Prostate gland (tissue), 2 donors: Measurements from ENCODE around the gene TARS3.

Experiments
- POLR2A ChIP-seq: fragments of 450-650 bp; IDR thresholded peaks from one replicate; pipeline ENCODE4 v1.6.1; 2016; ENCODE audit warnings: antibody characterized with exemption, mild to moderate bottlenecking
- TF ChIP-seq, protein P1 (sequence below), 4 experiments: fragments of 200-600 bp in 2 of 4; fragments of 450-650 bp in 2 of 4; sonication (generic) in 2 of 4; IDR thresholded peaks; 1 replicate in 3 of 4; 2 replicates in 1 of 4; pipeline ENCODE4 v1.5.1; 2016 to 2019; ENCODE audit warnings: antibody characterized with exemption in 4 of 4, mild to moderate bottlenecking in 2 of 4, moderate library complexity in 2 of 4

DNA sequence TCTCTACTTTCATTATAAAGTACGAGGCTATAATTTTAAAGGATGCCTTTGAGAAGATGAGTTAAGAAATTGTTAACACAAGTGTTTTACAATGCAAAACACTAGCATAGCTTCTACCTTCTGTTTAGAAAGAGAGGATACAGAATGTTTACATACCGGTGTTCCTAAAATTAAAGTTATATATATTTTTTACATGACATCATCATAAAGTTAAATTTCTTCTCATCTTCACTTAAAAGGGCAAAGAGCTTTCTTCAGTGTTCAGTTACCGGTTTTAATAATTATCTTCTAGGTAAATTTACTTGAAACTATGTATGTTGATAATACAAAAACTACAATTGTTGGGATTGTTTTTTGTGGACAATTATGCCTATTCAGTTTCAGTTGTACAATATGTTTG lies 39.4 kb downstream of the TARS3 start:
- TF ChIP-seq POLR2A: no peak
- TF ChIP-seq, protein P1, sequence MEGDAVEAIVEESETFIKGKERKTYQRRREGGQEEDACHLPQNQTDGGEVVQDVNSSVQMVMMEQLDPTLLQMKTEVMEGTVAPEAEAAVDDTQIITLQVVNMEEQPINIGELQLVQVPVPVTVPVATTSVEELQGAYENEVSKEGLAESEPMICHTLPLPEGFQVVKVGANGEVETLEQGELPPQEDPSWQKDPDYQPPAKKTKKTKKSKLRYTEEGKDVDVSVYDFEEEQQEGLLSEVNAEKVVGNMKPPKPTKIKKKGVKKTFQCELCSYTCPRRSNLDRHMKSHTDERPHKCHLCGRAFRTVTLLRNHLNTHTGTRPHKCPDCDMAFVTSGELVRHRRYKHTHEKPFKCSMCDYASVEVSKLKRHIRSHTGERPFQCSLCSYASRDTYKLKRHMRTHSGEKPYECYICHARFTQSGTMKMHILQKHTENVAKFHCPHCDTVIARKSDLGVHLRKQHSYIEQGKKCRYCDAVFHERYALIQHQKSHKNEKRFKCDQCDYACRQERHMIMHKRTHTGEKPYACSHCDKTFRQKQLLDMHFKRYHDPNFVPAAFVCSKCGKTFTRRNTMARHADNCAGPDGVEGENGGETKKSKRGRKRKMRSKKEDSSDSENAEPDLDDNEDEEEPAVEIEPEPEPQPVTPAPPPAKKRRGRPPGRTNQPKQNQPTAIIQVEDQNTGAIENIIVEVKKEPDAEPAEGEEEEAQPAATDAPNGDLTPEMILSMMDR (IDR thresholded peaks at IDR 0.05): no peak
